ENCODE measurements around the gene TMPRSS9. TPM values are rescaled to one million over a fixed set of nuclear protein-coding genes. Genes with fewer than 3 reads are reported as not detected.

The TMPRSS9 gene
- total and polyA plus RNA-seq, 2 of the 13 experiments (the other 11 are each of a cell fraction or from before 2014, with no cell fraction given) = 2.5 to 5.2 TPM

DNA sequence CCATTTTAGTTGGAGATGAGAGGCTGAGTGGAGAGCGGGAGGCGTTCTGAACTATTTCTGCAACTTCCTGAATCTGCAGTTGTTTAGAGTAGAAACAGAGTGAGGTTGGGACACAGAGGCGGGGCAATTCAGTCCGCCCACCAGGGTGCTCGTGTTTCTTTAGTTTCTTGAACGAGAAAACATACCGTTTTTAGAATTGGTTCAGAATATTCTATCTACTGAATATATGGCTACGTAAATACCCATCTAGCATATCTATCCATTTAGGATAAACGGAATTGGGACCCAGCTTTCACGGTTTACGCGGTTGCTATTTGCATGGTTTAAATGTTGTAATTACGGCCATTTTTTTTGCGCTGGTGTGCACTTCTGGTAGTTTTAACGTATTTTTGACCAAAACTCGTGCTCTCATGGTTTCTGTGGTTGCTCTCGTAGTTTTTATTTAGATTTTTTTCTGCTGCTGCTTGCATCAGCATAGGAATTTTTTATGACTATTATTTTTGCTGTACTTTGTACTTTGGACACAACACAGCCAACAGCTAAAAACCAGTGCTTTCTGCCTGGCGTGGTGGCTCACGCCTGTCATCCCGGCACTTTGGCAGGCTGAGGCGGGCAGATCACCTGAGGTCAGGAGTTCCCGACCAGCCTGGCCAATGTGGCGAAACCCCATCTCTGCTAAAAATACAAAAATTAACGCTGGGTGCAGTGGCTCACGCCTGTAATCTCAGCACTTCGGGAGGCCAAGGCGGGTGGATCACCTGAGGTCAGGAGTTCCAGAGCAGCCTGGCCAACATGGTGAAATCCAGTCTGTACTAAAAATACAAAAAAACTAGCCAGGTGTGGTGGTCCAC is 34.6 kb downstream of the TMPRSS9 start (continued):
- TF ChIP-seq SKIL (CRISPR knock-in tag; IDR thresholded peaks at IDR 0.05; ENCODE audit: borderline replicate concordance) (no peak), NR2F2 (IDR thresholded peaks at IDR 0.05; ENCODE audit: borderline replicate concordance, low read depth) (no peak), ZFP62 (CRISPR knock-in tag; IDR thresholded peaks at IDR 0.05) (no peak), ZBTB38 (CRISPR knock-in tag; IDR thresholded peaks at IDR 0.05) (no peak), ZNF75D (CRISPR knock-in tag; IDR thresholded peaks at IDR 0.05; ENCODE audit: borderline replicate concordance) (no peak), TBX2 (CRISPR knock-in tag; IDR thresholded peaks at IDR 0.05; ENCODE audit: borderline replicate concordance) (peak; percentile 38; the same call in 1 of the 2 replicates), SETDB1 (CRISPR knock-in tag; IDR thresholded peaks at IDR 0.05; ENCODE audit: borderline replicate concordance) (no peak), ZNF501 (CRISPR knock-in tag; IDR thresholded peaks at IDR 0.05) (no peak), ZNF790 (CRISPR knock-in tag; IDR thresholded peaks at IDR 0.05; ENCODE audit: borderline replicate concordance) (no peak), ZNF430 (CRISPR knock-in tag; IDR thresholded peaks at IDR 0.05) (no peak; the same call in 1 of the 2 replicates), FOXK2 (IDR thresholded peaks at IDR 0.05) (no peak), YEATS4 (CRISPR knock-in tag; IDR thresholded peaks at IDR 0.05; ENCODE audit: borderline replicate concordance) (no peak), ZMYM4 (CRISPR knock-in tag; IDR thresholded peaks at IDR 0.05) (no peak), ZNF546 (CRISPR knock-in tag; conservative IDR thresholded peaks at IDR 0.05) (no peak), ZNF616 (CRISPR knock-in tag; IDR thresholded peaks at IDR 0.05; ENCODE audit: low read depth) (no peak), TRIM24 (CRISPR knock-in tag; IDR thresholded peaks at IDR 0.05) (no peak), ZNF296 (CRISPR knock-in tag; conservative IDR thresholded peaks at IDR 0.05) (no peak), ZBTB4 (CRISPR knock-in tag; IDR thresholded peaks at IDR 0.05; ENCODE audit: borderline replicate concordance) (no peak), MED8 (CRISPR knock-in tag; IDR thresholded peaks at IDR 0.05; ENCODE audit: insufficient replicate concordance) (no peak)
- TF ChIP-seq, protein P1, sequence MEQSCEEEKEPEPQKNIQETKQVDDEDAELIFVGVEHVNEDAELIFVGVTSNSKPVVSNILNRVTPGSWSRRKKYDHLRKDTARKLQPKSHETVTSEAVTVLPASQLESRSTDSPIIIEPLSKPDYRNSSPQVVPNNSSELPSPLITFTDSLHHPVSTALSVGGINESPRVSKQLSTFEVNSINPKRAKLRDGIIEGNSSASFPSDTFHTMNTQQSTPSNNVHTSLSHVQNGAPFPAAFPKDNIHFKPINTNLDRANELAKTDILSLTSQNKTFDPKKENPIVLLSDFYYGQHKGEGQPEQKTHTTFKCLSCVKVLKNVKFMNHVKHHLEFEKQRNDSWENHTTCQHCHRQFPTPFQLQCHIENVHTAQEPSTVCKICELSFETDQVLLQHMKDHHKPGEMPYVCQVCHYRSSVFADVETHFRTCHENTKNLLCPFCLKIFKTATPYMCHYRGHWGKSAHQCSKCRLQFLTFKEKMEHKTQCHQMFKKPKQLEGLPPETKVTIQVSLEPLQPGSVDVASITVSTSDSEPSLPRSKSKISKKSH (CRISPR knock-in tag; IDR thresholded peaks at IDR 0.05; ENCODE audit: borderline replicate concordance) = no peak
- TF ChIP-seq, protein P2, sequence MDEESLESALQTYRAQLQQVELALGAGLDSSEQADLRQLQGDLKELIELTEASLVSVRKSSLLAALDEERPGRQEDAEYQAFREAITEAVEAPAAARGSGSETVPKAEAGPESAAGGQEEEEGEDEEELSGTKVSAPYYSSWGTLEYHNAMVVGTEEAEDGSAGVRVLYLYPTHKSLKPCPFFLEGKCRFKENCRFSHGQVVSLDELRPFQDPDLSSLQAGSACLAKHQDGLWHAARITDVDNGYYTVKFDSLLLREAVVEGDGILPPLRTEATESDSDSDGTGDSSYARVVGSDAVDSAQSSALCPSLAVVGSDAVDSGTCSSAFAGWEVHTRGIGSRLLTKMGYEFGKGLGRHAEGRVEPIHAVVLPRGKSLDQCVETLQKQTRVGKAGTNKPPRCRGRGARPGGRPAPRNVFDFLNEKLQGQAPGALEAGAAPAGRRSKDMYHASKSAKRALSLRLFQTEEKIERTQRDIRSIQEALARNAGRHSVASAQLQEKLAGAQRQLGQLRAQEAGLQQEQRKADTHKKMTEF (CRISPR knock-in tag; IDR thresholded peaks at IDR 0.05) = peak; percentile 32; the same call in 1 of the 2 replicates
